ENCODE data around the gene MEIOC.

MEIOC gene

GRCh38 chr17:44708401-44709263 lies 52.4 kb downstream of the MEIOC start, which contains the start of gene DBF4B:
TSS of gene DBF4B (plus strand) at chr17:44708665. CDS start at chr17:44708821, 156 bp downstream.
- peak; percentile 43 to 95 (median 76) for DNase-seq

DNA sequence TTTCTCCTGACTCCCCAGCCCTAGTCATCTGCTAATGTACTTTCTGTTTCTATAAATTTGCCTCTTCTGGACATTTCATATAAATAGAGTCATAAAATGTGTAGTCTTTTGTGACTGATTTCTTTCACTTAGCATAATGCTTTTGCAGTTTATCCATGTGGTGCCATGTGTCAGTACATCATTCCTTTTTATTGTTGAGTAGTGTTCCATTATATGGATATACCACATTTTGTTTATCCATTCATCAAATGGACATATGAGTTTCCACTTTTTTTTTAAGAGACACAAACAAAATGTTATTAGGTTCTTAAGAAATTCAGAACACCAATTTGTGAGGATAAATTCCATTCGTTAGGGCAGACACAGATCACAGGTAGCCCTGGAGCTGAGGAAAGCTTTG lies 63.2 kb downstream of the MEIOC start:
- no peak for DNase-seq

GRCh38 chr17:44722254-44722653 lies 66.0 kb downstream of the MEIOC start:
- no peak for DNase-seq
